H1 (cell line): ENCODE results near the gene MAP3K13. TPM values are rescaled to one million over a fixed set of nuclear protein-coding genes. Genes with fewer than 3 reads are reported as not detected.

Experiments used
- ATF3 ChIP-seq: IDR thresholded peaks from 2 replicates; pipeline ENCODE4 v1.6.1; 2011; ENCODE audit warnings: low read depth, mild to moderate bottlenecking, low read length; ENCODE audit not compliant: insufficient read depth
- BRCA1 ChIP-seq: IDR thresholded peaks from 2 replicates; pipeline ENCODE4 v1.6.1; 2012; ENCODE audit warnings: low read depth, low read length, improper control_type of control experiment
- PHF8 ChIP-seq: fragments of 200-600 bp; sonication (generic); conservative IDR thresholded peaks from 2 replicates; pipeline ENCODE4 v1.7.1; 2012; ENCODE audit warnings: low read depth, mild to moderate bottlenecking, inconsistent platforms, low read length, moderate library complexity
- RAD21 ChIP-seq, 2 experiments: IDR thresholded peaks in 1 of 2; conservative IDR thresholded peaks in 1 of 2; 2 replicates each; pipeline ENCODE4 v1.6.1; 2011; ENCODE audit warnings: low read depth in 2 of 2, low read length in 2 of 2, improper control_type of control experiment in 1 of 2, inconsistent platforms in 1 of 2, mild to moderate bottlenecking in 1 of 2, moderate library complexity in 1 of 2
- TAF7 ChIP-seq: optimal IDR thresholded peaks from 2 replicates; pipeline ENCODE3; 2011; ENCODE audit warnings: low read depth, mild to moderate bottlenecking, inconsistent platforms, low read length, moderate library complexity, borderline replicate concordance
- polyA plus RNA-seq, 7 experiments: library from polyadenylated mRNA; depleted of rRNA in 3 of 7; stranded (reverse) in 5 of 7; unstranded in 2 of 7; fragments of >200 nt in 5 of 7; fragments of 200-250 nt in 2 of 7; gene quantifications; 1 replicate in 5 of 7; 2 replicates in 1 of 7; 4 replicates in 1 of 7; pipeline versions ENCODE4 v1.2.1 to v1.2.3, GENCODE V29; 2011 to 2013; ENCODE audit warnings: missing spikeins in 2 of 7, mixed read lengths in 2 of 7
- total RNA-seq: library from RNA; stranded (reverse); fragmentation: NEBNext Ultra II Directional; extraction: Animal tissue kit (Norgen Biotek cat#: 25700); gene quantifications from 2 replicates; pipeline ENCODE4 v1.2.1, GENCODE V29; 2021

The MAP3K13 gene
- total and polyA plus RNA-seq, 2 of the 8 experiments (the other 6 are each of a cell fraction or from before 2014, with no cell fraction given) = 6.8 to 17.9 TPM

DNA sequence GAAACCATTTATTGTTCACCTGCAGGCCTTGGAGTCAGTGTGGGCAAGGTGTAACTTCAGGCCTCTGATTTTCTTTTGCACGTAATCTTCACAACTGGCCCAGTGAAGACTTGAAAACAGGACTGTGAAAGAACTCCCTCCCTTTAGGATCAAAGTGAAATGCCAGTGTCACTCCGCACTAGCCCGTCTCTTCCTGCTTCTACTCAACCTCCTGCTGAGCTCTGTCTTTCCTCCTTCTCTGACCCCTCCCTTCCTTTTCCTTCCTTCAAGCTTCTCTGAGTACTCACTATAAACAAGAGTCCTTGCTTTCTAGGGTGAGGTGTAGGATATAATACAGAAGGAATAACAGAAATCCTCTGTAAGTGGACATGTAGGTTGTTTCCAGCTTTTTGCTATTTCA is 107.4 kb downstream of the MAP3K13 start (continued):
- TF ChIP-seq BRCA1 (no peak), ATF3 (no peak), RAD21 (IDR thresholded peaks at IDR 0.05 in 1 of 2, conservative IDR thresholded peaks at IDR 0.05 in 1 of 2; ENCODE audit: low read depth in 2 of 2, low read length in 2 of 2) (no peak), TAF7 (no peak), PHF8 (no peak)
